GM23338 (cell line): ENCODE measurements around the gene MYO18B. TPM values are rescaled to one million over a fixed set of nuclear protein-coding genes. Genes with fewer than 3 reads are reported as not detected.

Experiments used
- ATAC-seq: fragments of 200-7000 bp; cut with Tn5 transposase; 3 replicates; pipeline ENCODE4 v1.9.1; 2020
- DNase-seq: peaks from one replicate; pipeline ENCODE4 v3.0.0-alpha.2; 2015; ENCODE audit warnings: low spot score
- H2AFZ ChIP-seq: fragments of 200-600 bp; sonication (generic); 2 replicates; pipeline ENCODE4 v1.8.0; 2016; ENCODE audit warnings: antibody characterized with exemption, mild to moderate bottlenecking, moderate library complexity
- H3F3A ChIP-seq: fragments of 200-600 bp; sonication (generic); replicated peaks from 2 replicates; pipeline ENCODE4 v1.8.0; 2017; ENCODE audit warnings: antibody characterized with exemption, mixed run types, low read depth
- H3K27ac ChIP-seq: fragments of 200-600 bp; sonication (generic); 2 replicates; pipeline ENCODE4 v1.6.1; 2016; ENCODE audit warnings: low read depth
- H3K27me3 ChIP-seq: fragments of 200-600 bp; sonication (generic); 2 replicates; pipeline ENCODE4 v1.8.0; 2016; ENCODE audit warnings: mild to moderate bottlenecking, mixed run types, moderate library complexity; ENCODE audit not compliant: insufficient read depth
- H3K36me3 ChIP-seq: fragments of 200-600 bp; sonication (generic); 2 replicates; pipeline ENCODE4 v1.8.0; 2016; ENCODE audit warnings: mild to moderate bottlenecking; ENCODE audit not compliant: insufficient read depth
- H3K4me1 ChIP-seq: fragments of 200-600 bp; sonication (generic); 2 replicates; pipeline ENCODE4 v1.8.0; 2016; ENCODE audit warnings: mild to moderate bottlenecking, moderate library complexity; ENCODE audit not compliant: insufficient read depth
- H3K4me2 ChIP-seq: fragments of 200-600 bp; sonication (generic); 2 replicates; pipeline ENCODE4 v1.7.1; 2017; ENCODE audit warnings: mixed run types
- H3K4me3 ChIP-seq: fragments of 200-600 bp; sonication (generic); 2 replicates; pipeline ENCODE4 v1.6.1; 2016; ENCODE audit warnings: mixed run types
- H3K79me2 ChIP-seq: fragments of 200-600 bp; sonication (generic); replicated peaks from 2 replicates; pipeline ENCODE4 v1.8.0; 2017; ENCODE audit warnings: mild to moderate bottlenecking; ENCODE audit not compliant: insufficient read depth
- H3K9me2 ChIP-seq: fragments of 200-600 bp; sonication (generic); 2 replicates; pipeline ENCODE4 v1.8.0; 2017; ENCODE audit not compliant: insufficient read depth
- H4K20me1 ChIP-seq: fragments of 200-600 bp; sonication (generic); replicated peaks from 2 replicates; pipeline ENCODE4 v1.8.0; 2017; ENCODE audit warnings: mild to moderate bottlenecking; ENCODE audit not compliant: insufficient read depth
- H3K27ac Mint-ChIP-seq: 2 replicates; pipeline ENCODE4 v1.8.0; 2020; ENCODE audit warnings: inconsistent platforms, mild to moderate bottlenecking, moderate library complexity, mixed read lengths
- H3K27me3 Mint-ChIP-seq: 3 replicates; pipeline ENCODE4 v1.8.0; 2022; ENCODE audit warnings: low read depth, mild to moderate bottlenecking, moderate library complexity, mixed read lengths, inconsistent platforms; ENCODE audit not compliant: insufficient read depth, poor library complexity
- H3K36me3 Mint-ChIP-seq: 3 replicates; pipeline ENCODE4 v1.8.0; 2021; ENCODE audit warnings: low read depth, mild to moderate bottlenecking, inconsistent platforms, moderate library complexity, mixed read lengths
- H3K4me1 Mint-ChIP-seq: 3 replicates; pipeline ENCODE4 v1.8.0; 2020; ENCODE audit warnings: mild to moderate bottlenecking, inconsistent platforms, mixed read lengths
- H3K4me3 Mint-ChIP-seq: 3 replicates; pipeline ENCODE4 v1.8.0; 2021; ENCODE audit warnings: moderate library complexity, mild to moderate bottlenecking, inconsistent platforms, mixed read lengths
- H3K9me3 Mint-ChIP-seq: 3 replicates; pipeline ENCODE4 v1.8.0; 2020; ENCODE audit warnings: moderate library complexity, mild to moderate bottlenecking, inconsistent platforms, mixed read lengths
- CREB1 ChIP-seq: fragments of 250-450 bp; sonication (Bioruptor Pico); IDR thresholded peaks from 2 replicates; pipeline ENCODE4 v1.5.0; 2020; ENCODE audit warnings: low read depth, mild to moderate bottlenecking, moderate library complexity
- CTCF ChIP-seq, 2 experiments: fragments of 200-600 bp in 1 of 2; sonication (generic) in 1 of 2; conservative IDR thresholded peaks; 2 replicates each; pipeline versions ENCODE4 v1.5.1 to v1.6.1; 2016 to 2017; ENCODE audit warnings: antibody characterized with exemption in 2 of 2, low read depth in 2 of 2, mild to moderate bottlenecking in 2 of 2, moderate library complexity in 1 of 2
- ETS1 ChIP-seq: IDR thresholded peaks from 2 replicates; pipeline ENCODE4 v1.6.1; 2016; ENCODE audit warnings: antibody characterized with exemption
- EZH2 ChIP-seq: fragments of 200-600 bp; sonication (generic); IDR thresholded peaks from one replicate; pipeline ENCODE4 v1.8.0; 2017; ENCODE audit warnings: antibody characterized with exemption, mild to moderate bottlenecking, low read depth; ENCODE audit not compliant: unreplicated experiment
- EZH2phosphoT487 ChIP-seq: fragments of 200-600 bp; sonication (generic); IDR thresholded peaks from one replicate; pipeline ENCODE4 v1.8.1; 2018; ENCODE audit warnings: antibody characterized with exemption; ENCODE audit not compliant: unreplicated experiment
- JUNB ChIP-seq: IDR thresholded peaks from one replicate; pipeline ENCODE4 v1.6.1; 2016; ENCODE audit warnings: antibody characterized with exemption; ENCODE audit not compliant: unreplicated experiment
- NANOG ChIP-seq: IDR thresholded peaks from 2 replicates; pipeline ENCODE4 v1.6.1; 2016; ENCODE audit warnings: antibody characterized with exemption, borderline replicate concordance
- POLR2AphosphoS5 ChIP-seq: IDR thresholded peaks from 2 replicates; pipeline ENCODE4 v1.6.1; 2016; ENCODE audit warnings: antibody characterized with exemption, low read depth
- REST ChIP-seq: IDR thresholded peaks from one replicate; pipeline ENCODE4 v1.6.1; 2018; ENCODE audit warnings: antibody characterized with exemption; ENCODE audit not compliant: unreplicated experiment
- STAT1 ChIP-seq: IDR thresholded peaks from one replicate; pipeline ENCODE4 v1.6.1; 2016; ENCODE audit warnings: antibody characterized with exemption; ENCODE audit not compliant: unreplicated experiment
- ZNF114 ChIP-seq: fragments of 250-450 bp; sonication (Bioruptor Pico); IDR thresholded peaks from 2 replicates; pipeline ENCODE4 v1.5.0; 2020; ENCODE audit warnings: mild to moderate bottlenecking, moderate library complexity
- ZNF331 ChIP-seq: fragments of 250-450 bp; sonication (Bioruptor Pico); IDR thresholded peaks from 2 replicates; pipeline ENCODE4 v1.5.0; 2020; ENCODE audit warnings: low read depth, mild to moderate bottlenecking, moderate library complexity
- ZNF462 ChIP-seq: fragments of 250-450 bp; sonication (Bioruptor Pico); IDR thresholded peaks from 2 replicates; pipeline ENCODE4 v1.5.0; 2020; ENCODE audit warnings: mild to moderate bottlenecking, moderate library complexity
- polyA plus RNA-seq: library from polyadenylated mRNA; unstranded; fragments of >200 nt; fragmentation: Nextera tagmentation; extraction: Ambion mirVana; gene quantifications from 2 replicates; pipeline ENCODE4 v1.2.1, GENCODE V29; 2016
- total RNA-seq: library from RNA; depleted of rRNA; stranded (reverse); fragments of >200 nt; shearing (Covaris generic); gene quantifications from 2 replicates; pipeline ENCODE4 v1.2.3, GENCODE V29; 2014

The MYO18B gene
- total and polyA plus RNA-seq, 2 experiments from 2014 or later = 0.36 to 0.45 TPM

GRCh38 chr22:25956801-25957200, 214.8 kb downstream of the MYO18B start:
- no peaks in the 10 kb centered on the region for H4K20me1 ChIP-seq
- H3K4me3 Mint-ChIP-seq = no peak overlapping the region
- peaks cover 12% of the 10 kb centered on the region for H3K27me3 Mint-ChIP-seq
- ATAC-seq (no peak), DNase-seq (no peak)
- TF ChIP-seq EZH2 = no peak
- TF ChIP-seq POLR2AphosphoS5 = no peak
- no peak for TF ChIP-seq ZNF462
- TF ChIP-seq ETS1 = no peak
- TF ChIP-seq JUNB = no peak
- TF ChIP-seq NANOG = no peak
- TF ChIP-seq CTCF (conservative IDR thresholded peaks at IDR 0.05; ENCODE audit: low read depth in 2 of 2) = no peak
- TF ChIP-seq ZNF114 = no peak
- no peak for TF ChIP-seq REST
- no peak for TF ChIP-seq EZH2phosphoT487
- TF ChIP-seq STAT1 = no peak
- TF ChIP-seq CREB1 (CRISPR knock-in tag) = no peak
- TF ChIP-seq ZNF331 = no peak
- H3K27ac Mint-ChIP-seq = no peak overlapping the region
- no peaks in the 10 kb centered on the region for H3K4me1 ChIP-seq
- no peak overlapping the region for H2AFZ ChIP-seq
- H3K36me3 ChIP-seq = no peaks in the 10 kb centered on the region
- H3K4me3 ChIP-seq = no peak overlapping the region
- H3K79me2 ChIP-seq = no peaks in the 10 kb centered on the region
- peaks cover 13% of the 10 kb centered on the region; the same call in 1 of the 2 replicates for H3K9me2 ChIP-seq
- no peak overlapping the region for H3K4me2 ChIP-seq
- no peaks in the 10 kb centered on the region for H3F3A ChIP-seq
- H3K27me3 ChIP-seq = no peaks in the 10 kb centered on the region
- H3K4me1 Mint-ChIP-seq = peaks cover 5% of the 10 kb centered on the region; the same call in 2 of the 3 replicates
- H3K27ac ChIP-seq = no peak overlapping the region
- H3K36me3 Mint-ChIP-seq = no peaks in the 10 kb centered on the region
- no peaks in the 10 kb centered on the region for H3K9me3 Mint-ChIP-seq
